GM19328 (cell line): ENCODE data around the gene MYO1B.
A peak's percentile ranks its signal among the peaks of the same experiment; 100 is the strongest.

Experiments used
- ATAC-seq: cut with Tn5 transposase; IDR thresholded peaks from one replicate; pipeline ENCODE4 v1.9.1; 2021; ENCODE audit warnings: mild to moderate bottlenecking, moderate library complexity; ENCODE audit not compliant: unreplicated experiment

MYO1B gene

DNA sequence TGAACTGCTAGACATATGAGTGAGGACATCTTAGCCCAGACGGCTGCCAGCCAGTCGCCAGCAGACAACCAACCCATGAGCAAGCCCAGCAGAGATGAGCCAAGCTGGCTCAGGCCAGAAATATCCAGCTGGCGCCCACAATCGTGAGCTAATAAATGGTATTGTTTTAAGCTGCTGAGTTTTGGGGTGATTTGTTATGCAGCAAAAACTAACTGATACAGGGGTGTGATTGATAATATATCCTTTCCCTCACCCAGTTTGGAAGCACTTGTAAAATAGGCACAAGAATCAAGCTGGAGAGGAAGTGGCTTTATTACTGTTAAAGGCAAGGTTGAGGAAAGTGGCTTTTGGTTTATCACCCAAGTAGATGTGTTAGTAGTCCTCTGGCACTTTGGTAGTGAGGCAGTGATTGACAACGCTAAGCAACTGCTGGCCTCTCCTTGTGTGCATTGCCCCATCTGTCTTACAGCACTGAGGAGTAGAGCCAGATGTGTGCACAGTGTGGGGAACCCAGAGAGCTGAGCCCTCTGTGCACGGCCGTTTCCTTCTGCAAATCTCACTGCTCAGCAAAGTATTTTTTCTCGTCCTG is 110.1 kb downstream of the MYO1B start:
- ATAC-seq = no peak

GRCh38 chr2:191357678-191358077 is 112.5 kb downstream of the MYO1B start:
- ATAC-seq = no peak

GRCh38 chr2:191358325-191359025 is 113.3 kb downstream of the MYO1B start:
- no peak for ATAC-seq

DNA sequence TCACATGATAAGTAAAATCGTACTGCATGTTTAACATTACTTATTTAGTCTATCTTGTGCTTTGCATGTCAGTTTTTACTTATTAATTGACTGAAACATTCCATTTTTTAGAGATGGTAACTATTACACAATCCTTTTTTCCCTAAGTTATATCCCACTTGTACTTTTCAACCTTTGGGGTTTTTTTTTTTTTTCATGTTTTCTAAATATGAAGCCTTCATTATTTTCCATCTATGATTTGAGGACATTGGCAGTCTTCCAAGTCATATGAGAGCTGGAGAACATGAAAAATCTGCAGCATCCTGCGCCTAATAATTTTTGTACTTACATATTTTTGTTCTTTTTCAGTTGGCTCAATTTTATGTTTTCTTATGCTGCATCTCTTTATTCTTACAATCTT is 113.9 kb downstream of the MYO1B start:
- ATAC-seq = no peak

- ATAC-seq = no peak
Observed at GRCh38 chr2:191360918-191361317, 115.7 kb downstream of the MYO1B start.

GRCh38 chr2:191362841-191363240 is 117.6 kb downstream of the MYO1B start:
- ATAC-seq = no peak

- no peak for ATAC-seq
Observed at GRCh38 chr2:191363267-191363666, 118.1 kb downstream of the MYO1B start.

- no peak for ATAC-seq
Observed at GRCh38 chr2:191365089-191365488, 119.9 kb downstream of the MYO1B start.

GRCh38 chr2:191366199-191366598 is 121.0 kb downstream of the MYO1B start:
- no peak for ATAC-seq

DNA sequence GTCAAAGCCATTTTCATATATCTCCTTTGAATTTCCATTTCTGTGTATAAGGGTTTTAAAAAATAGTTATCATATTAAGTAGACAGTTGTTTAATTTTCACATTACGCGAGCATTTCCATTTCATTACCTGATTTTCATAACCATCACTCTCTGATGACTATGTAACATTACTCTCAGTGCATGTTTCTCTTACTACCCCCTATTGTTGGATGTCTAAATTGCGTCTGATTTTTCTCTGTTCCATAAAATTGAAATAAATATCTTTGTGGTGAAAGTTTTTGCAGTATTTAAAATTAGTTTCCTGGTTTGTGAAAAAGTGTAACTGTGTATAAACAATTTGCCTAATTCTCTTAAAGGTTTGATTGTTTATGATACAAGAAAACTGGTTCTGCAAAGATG is 123.8 kb downstream of the MYO1B start:
- ATAC-seq = no peak

DNA sequence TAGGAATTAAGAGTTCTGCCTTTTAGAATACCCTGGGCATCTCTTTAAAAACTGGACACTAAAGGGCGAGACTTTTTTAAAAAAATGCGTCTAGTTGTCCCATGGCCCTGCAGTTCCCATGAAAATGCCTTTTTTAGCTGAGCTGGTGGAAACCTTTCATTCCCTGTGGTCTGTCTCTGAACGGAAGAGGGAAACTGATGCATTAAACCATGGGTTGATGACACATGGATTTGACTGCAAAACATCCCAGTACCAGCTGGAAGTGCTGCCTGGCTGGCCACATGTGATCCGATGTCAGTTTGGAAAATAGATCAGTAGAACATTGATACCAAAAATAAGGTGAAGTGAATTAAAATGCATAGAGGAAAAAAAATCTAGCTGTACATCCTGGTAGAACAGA is 129.2 kb downstream of the MYO1B start:
- no peak for ATAC-seq

DNA sequence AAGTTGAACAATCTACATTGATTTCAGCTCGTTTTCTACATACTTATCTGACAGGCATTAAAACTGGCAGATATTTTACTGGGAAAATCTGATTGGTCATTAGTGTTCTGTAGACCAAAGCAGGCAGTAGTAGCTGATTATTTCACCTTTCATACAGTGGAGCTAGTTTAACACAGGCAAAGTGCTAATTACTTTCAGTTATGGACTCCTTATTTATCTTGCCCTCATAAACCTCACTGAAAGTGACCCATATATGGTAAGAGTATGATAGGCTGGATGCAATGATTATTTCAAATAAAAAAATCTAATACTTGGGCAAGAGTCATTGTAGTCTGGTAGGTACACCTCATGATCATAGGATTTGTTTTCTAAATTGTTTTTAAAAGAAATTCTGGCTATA is 129.7 kb downstream of the MYO1B start:
- no peak for ATAC-seq

- ATAC-seq = no peak
Observed at GRCh38 chr2:191376981-191377629, 131.9 kb downstream of the MYO1B start.

DNA sequence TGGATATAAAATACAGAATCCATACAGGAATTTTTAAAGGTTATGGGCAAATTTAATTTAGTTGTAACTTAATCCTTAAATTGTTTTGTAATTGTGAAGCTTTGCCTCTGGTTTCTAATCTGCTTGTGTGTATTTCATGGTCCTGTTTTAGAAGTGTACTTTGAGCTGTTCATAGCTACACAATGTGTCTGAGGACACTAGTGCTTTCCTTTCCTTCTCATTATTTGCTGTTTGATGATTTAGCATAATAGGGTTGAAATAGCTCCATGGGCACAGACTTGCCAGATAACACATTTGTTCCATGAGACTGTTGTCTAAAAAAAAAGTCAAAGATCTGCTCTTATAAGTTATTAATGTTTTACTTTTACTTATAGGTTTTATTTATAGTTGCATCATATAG is 134.2 kb downstream of the MYO1B start:
- no peak for ATAC-seq

- no peak for ATAC-seq
Observed at GRCh38 chr2:191382801-191383200, 137.6 kb downstream of the MYO1B start.

DNA sequence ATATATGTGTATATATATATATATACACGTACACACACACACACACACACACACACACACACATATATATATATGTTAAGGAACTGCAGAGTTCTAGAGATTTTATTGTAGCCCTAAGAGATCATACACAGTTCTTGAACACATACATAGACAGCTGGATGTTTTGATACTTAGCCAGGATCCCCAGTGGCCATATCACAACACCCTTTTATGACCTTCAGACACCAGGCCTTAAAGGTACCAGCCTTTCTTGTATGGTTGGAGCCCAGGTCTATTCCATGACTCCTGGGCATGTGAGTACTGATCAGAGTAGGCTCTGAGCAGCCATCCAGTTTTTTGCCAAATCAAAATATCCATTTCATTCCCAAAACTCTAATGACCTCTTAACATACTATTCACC is 138.3 kb downstream of the MYO1B start:
- ATAC-seq = no peak

- no peak for ATAC-seq
Observed at GRCh38 chr2:191384829-191385228, 139.6 kb downstream of the MYO1B start.

GRCh38 chr2:191385416-191386160 is 140.4 kb downstream of the MYO1B start:
- ATAC-seq = peak; percentile 59

GRCh38 chr2:191386938-191387536 is 141.8 kb downstream of the MYO1B start:
- ATAC-seq = no peak

- no peak for ATAC-seq
Observed at GRCh38 chr2:191389288-191389687, 144.1 kb downstream of the MYO1B start.

GRCh38 chr2:191391171-191391570 is 146.0 kb downstream of the MYO1B start:
- no peak for ATAC-seq
